GM19395 (cell line): ENCODE data around the gene ORM2.
"Not testable (repeated sequence)": the region's sequence is repeated elsewhere in the genome, so short reads cannot be mapped to it uniquely, and the experiment has no call there.

Experiments
- ATAC-seq: cut with Tn5 transposase; IDR thresholded peaks from one replicate; pipeline ENCODE4 v1.9.1; 2021; ENCODE audit warnings: mild to moderate bottlenecking, moderate library complexity; ENCODE audit not compliant: unreplicated experiment

Gene ORM2

GRCh38 chr9:114328937-114329624, 588 bp upstream of the ORM2 start:
- not testable (repeated sequence) for ATAC-seq

- no peak for ATAC-seq
Observed at GRCh38 chr9:114330636-114331035, 967 bp downstream of the ORM2 start.

GRCh38 chr9:114331229-114332195, 1.8 kb downstream of the ORM2 start:
- not testable (repeated sequence) for ATAC-seq

- ATAC-seq, result not testable (repeated sequence)
Observed at GRCh38 chr9:114332474-114333040, 2.9 kb downstream of the ORM2 start.

GRCh38 chr9:114333718-114334117, 4.0 kb downstream of the ORM2 start:
- not testable (repeated sequence) for ATAC-seq

- no peak for ATAC-seq
Observed at GRCh38 chr9:114334490-114334889, 4.8 kb downstream of the ORM2 start.

- no peak for ATAC-seq
Observed at GRCh38 chr9:114335745-114336144, 6.1 kb downstream of the ORM2 start.

DNA sequence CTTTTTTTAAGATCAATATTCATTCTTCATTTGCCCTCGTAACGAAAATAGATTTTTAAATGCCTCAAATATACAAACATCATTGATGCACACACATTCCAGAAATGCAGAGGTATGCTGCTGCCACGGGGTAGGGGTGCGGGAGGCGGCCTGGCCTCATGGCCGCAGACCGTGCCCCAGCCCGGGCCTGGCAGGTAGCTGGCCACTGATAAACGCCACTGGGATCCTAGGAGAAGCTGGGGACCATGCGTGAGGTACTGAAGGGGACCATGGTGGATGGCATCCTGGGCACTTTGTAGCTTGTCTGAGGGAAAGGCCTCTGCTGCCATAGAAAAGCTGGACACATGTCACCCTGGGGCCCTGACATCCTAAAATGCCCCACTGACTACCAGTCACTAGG, 6.5 kb downstream of the ORM2 start:
- no peak for ATAC-seq

DNA sequence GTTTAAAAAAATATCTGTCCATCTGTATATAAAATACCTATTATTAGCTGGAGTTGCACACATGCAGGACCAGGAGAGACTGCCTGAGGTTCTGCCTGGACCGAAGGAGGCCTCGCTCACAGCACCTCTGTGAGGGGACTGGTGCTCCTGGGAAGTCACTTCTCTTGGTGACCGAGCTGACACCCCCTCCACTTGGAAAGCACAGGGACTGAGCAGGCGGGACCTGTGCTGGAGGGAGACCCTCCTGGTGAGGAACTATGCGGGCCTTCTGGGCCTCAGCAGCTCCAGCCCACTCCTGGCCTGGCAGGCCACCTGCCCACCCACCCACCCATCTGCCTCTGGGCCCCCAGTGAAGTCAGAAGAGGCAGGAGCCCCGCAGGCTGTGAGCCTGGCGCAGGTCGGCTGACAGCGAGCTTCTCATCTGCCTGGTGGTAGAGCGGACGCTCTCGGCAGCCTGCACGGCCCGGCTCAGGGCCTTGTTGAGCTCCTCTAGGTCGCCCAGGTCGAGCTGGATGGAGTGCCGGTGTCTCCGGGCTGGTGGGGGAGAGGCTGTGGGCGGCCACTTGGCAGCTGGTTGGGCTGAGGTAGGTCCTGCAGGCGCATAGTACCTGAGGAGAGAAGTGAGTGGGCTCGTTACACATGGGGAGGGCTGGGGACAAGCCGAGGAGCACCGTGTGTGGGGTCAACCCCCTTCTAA, 7.2 kb downstream of the ORM2 start:
- no peak for ATAC-seq

DNA sequence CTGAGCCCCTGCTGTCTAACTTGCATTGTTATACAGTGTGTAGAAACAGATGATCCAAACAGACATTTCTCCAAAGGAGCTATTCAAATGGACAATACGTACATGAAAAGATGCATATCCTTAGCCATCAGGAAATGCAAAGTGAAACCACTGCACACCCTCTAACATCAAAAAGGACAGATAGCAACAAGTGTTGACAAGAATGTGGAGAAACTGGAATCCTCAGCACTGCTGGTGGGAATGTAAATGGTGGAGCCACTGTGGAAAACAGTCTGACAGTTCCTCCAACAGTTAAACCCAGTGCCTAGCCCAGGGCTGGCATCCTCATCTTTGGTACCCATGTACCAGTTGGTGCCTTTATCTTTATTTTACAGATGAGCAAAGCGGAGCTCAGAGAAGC, 8.5 kb downstream of the ORM2 start:
- no peak for ATAC-seq

DNA sequence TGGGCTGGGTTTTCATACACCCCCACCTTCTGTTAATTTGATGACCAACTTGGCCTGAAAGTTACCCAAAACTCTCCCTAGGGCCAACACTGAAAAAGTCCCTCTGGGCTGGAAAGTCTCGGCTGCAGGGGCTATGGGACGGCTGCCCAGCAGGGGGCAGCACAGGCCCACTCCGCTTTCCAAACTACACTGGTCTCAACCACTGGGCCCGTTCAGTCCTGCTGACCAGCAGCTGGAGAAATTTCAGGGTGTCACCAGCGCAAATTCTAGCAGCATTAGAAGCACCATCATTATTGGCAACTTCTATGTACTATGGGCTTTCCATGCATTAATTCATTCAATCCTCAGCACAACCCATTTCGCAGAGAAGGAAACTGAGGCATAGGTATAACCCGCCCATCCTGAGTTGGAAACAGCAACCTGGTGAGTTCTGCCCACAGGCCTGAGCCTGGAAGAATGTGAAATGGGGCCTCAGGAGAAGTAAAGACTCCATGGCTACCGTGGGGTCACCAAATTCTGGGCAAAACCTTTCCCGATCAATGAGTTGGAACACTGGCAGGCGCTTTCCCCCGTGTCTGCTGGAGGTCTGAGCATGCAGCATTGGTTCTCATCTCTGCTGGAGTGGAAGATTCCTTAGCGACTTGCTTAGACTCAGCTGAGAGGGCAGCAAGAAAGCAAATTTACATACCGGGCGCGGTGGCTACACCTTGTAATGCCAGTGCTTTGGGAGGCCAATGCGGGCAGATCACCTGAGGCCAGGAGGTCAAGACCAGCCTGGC, 9.7 kb downstream of the ORM2 start:
- ATAC-seq, result no peak

DNA sequence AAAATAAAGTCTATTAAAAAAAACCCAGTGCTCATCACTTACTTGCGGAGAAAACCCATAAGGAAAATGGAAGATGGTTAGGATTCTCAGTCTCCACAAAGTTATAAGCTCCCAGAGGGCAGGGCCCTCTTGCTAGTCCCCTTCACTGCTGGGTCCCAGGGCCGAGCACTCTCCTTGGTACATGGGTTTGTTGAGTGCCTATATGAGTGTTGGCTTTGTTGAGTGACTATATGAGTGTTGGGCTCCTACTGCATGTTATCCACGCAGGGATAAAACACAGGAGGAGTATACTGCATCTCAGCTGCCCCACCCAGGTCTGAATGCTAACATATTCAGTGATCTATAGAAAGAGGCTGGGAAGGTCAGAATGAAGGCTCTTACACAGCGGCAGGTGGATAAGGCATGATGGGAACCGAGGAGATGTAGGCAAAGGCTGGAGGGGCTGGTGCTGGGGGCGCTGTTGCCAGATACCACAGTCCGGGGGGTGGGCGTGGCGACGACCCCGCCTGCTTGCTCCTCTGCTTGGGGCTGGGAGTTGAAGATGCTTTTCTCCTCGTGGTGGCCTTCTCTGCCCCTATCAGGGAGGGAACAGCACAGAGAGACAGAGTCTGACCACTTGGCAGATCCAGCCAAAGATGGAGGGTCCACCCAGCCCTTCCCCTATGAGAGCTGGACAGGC, 11.6 kb downstream of the ORM2 start:
- no peak for ATAC-seq

DNA sequence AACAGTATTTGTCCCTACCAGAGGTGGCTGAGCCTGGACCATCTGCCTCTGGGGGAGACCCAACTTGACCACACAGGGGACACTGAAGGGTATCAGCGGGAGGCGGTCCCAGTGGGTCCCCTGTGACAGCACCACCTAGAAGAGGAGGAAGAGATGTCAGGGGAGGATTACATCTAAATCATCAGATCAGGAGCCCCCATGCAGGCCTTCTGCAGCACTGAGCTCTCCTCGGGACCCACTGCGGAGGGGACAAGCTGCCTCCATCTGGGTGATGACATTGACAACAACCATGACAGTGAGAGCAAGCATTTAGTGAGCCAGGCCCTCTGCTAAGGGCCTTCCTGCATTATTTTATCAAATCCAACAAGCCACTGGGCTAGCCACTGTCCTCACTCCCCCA, 12.3 kb downstream of the ORM2 start:
- no peak for ATAC-seq

DNA sequence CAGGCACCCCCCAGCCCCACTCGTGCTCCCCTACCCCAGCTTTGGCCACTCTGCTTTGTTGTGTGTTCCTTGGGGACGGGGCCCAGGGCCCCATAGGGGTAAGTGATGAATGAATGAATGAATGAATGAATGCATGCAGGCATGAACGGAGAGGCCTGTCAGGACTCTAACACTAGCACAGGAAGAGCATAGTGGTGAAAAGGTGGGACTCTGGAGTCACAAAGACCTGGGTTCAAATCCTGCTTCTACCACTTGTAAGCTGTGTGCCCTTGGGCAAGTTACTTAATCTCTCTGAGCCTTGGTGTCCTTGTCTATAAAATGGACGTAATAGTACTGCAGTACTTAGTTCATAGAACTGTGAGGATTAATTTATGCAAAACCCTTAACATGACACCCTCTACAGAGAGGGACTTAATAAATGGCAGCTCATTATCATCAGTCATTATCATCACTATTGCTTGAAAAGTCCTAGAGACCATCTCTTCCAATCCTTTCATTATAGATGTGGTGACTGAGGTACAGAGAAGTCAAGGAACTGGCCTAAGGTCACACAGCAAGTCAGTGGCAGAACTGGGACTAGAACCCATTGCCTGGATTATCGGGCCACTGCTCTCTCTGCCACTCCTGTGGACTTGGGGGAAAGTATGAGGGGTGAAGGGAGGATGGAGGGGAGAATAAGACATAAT, 13.2 kb downstream of the ORM2 start:
- no peak for ATAC-seq

DNA sequence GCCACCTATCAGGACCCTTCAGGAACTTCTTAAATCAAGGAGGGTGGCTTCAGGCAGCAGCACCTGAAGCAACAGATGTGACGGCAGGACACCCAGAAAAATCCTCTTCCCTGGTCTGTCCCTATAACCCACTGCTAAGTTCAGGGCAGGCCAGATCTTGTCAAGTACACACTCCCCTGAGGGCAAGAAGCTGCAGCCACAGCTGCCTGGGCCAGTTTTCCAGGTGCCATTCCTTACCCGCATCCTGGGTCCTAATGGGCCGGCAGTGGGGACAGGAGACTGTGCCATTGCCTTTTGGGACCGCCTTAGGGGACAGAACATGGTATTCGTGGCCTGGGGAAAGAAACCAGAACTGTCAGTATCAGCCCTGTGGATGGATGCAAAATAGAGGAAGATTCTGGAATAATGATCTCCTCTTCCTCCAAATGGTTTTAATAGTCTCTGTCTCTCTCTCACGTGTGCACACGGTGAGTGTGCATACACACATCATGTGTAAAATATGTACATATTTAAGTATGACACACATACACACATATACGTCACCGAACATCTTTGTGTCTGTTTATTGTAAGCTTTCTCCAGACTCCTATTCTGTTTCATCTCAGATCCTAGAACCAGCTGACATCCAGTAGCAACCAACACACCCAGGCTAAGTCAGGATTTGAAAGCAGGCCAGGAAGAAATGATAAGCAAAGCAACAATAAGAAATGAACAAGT, 14.0 kb downstream of the ORM2 start:
- no peak for ATAC-seq

- no peak for ATAC-seq
Observed at GRCh38 chr9:114344188-114344566, 14.5 kb downstream of the ORM2 start.

- no peak for ATAC-seq
Observed at GRCh38 chr9:114344692-114345091, 15.0 kb downstream of the ORM2 start.

DNA sequence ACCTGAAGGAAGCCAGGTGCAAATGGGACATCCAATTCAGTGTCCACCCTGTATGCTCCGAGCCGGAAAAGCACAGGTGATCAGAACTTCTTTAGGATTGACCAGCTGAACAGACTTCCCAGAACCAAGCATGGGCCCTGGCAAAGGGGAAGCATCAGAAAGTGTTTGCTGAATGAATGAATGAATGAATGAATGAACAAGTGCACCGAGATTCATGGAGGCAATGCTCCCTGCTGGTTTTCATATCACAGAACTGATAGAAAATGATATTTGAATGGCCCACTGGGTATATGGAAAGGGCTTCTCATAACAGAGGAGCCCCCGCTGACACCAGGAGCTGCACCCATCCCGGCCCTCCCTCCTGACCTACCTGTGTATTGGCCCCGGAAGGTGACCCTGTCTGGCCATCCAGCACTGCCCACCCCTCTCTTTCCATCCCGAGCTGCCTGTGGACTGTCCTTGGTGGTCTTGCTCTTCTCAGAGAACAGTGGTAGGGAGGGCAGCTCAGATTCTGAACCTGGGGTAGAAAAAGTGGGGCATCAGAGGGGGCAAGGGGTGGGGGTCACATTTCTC, 15.9 kb downstream of the ORM2 start:
- no peak for ATAC-seq
